Measurements from ENCODE around the gene PRKRIP1.
"Not testable (repeated sequence)": the region's sequence is repeated elsewhere in the genome, so short reads cannot be mapped to it uniquely, and the experiment has no call there.

PRKRIP1 gene

GRCh38 chr7:102471791-102472125 is 75.6 kb downstream of the PRKRIP1 start:
- H3K27ac ChIP-seq (ENCODE audit: low read depth, low read length) = no peak overlapping the region
- 91% methylated on average over 6 of the region's 6 CpGs for WGBS
- H3K9me3 ChIP-seq (ENCODE audit: insufficient read depth, low read depth, low read length) = no peaks in the 10 kb centered on the region
- no peak overlapping the region for H3K9ac ChIP-seq (ENCODE audit: low read depth, low read length)
- H3K27me3 ChIP-seq (ENCODE audit: insufficient read depth, low read length) = no peaks in the 10 kb centered on the region
- no peak overlapping the region for H3K4me3 ChIP-seq (ENCODE audit: low read length)
- peaks cover 31% of the 10 kb centered on the region for H3K36me3 ChIP-seq (ENCODE audit: insufficient read depth, low read length)
- H3K4me1 ChIP-seq (ENCODE audit: insufficient read depth, low read length) = no peaks in the 10 kb centered on the region

- 92% methylated on average over 31 of the region's 31 CpGs for WGBS
- Histone ChIP-seq H3K4me3 (ENCODE audit: low read length) (no peak overlapping the region), H3K27me3 (ENCODE audit: insufficient read depth, low read length) (no peaks in the 10 kb centered on the region), H3K27ac (ENCODE audit: low read depth, low read length) (no peak overlapping the region), H3K4me1 (ENCODE audit: insufficient read depth, low read length) (no peaks in the 10 kb centered on the region), H3K9ac (ENCODE audit: low read depth, low read length) (no peak overlapping the region), H3K9me3 (ENCODE audit: insufficient read depth, low read depth, low read length) (no peaks in the 10 kb centered on the region), H3K36me3 (ENCODE audit: insufficient read depth, low read length) (peaks cover 28% of the 10 kb centered on the region)
Observed at GRCh38 chr7:102472126-102473041, 76.2 kb downstream of the PRKRIP1 start.

DNA sequence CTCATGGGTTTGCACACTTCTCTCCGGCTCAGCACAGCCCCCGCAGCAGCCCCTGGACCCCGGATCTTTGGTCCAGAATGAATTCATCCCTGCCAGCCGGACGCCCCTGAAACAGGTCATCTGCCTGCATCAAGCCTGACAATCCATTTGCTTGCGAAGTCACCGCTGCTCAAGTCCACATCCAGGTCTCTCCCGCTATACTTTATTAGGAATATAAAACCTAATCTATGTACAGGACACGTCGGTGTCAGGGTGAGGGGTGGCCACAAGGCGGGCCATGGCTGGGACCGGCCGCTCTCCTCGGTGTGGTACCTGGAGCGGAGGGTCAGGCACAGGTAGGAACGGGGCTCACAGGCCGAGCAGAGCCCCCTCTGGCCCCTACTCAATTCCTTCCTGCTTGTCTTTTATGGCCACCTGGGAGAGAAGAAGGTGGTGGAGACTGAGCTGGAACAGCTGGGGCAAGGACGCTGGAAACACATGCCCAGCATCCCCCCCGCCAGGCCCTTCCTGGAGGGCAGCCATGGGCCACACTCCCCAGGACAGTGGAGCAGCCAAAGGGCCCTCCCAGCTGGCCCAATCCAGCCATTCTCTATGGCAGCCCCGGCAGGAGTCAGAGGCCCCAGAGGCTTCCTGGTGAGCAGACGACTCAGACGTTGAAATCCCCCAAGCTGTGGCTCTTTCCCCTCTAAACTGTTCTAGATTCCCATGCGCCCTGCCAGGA is 77.3 kb downstream of the PRKRIP1 start:
- Histone ChIP-seq H3K9me3 (ENCODE audit: insufficient read depth, low read depth, low read length) (no peaks in the 10 kb centered on the region), H3K4me3 (ENCODE audit: low read length) (no peak overlapping the region), H3K27me3 (ENCODE audit: insufficient read depth, low read length) (no peaks in the 10 kb centered on the region), H3K27ac (ENCODE audit: low read depth, low read length) (no peak overlapping the region), H3K9ac (ENCODE audit: low read depth, low read length) (no peak overlapping the region), H3K4me1 (ENCODE audit: insufficient read depth, low read length) (no peaks in the 10 kb centered on the region), H3K36me3 (ENCODE audit: insufficient read depth, low read length) (peaks cover 25% of the 10 kb centered on the region)
- WGBS = 93% methylated on average over 22 of the region's 23 CpGs

GRCh38 chr7:102474116-102474515 is 78.0 kb downstream of the PRKRIP1 start:
- H3K27me3 ChIP-seq (ENCODE audit: insufficient read depth, low read length); H3K9ac ChIP-seq (ENCODE audit: low read depth, low read length); H3K9me3 ChIP-seq (ENCODE audit: insufficient read depth, low read depth, low read length); H3K4me1 ChIP-seq (ENCODE audit: insufficient read depth, low read length); H3K27ac ChIP-seq (ENCODE audit: low read depth, low read length); H3K4me3 ChIP-seq (ENCODE audit: low read length): not testable (repeated sequence)
- WGBS = 98% methylated on average over 5 of the region's 14 CpGs
- peaks cover 25% of the 10 kb centered on the region for H3K36me3 ChIP-seq (ENCODE audit: insufficient read depth, low read length)

GRCh38 chr7:102474736-102475435 is 78.7 kb downstream of the PRKRIP1 start:
- not testable (repeated sequence) for H3K4me1 ChIP-seq (ENCODE audit: insufficient read depth, low read length); H3K9ac ChIP-seq (ENCODE audit: low read depth, low read length); H3K4me3 ChIP-seq (ENCODE audit: low read length); H3K9me3 ChIP-seq (ENCODE audit: insufficient read depth, low read depth, low read length); H3K27me3 ChIP-seq (ENCODE audit: insufficient read depth, low read length); H3K27ac ChIP-seq (ENCODE audit: low read depth, low read length)
- WGBS = 89% methylated on average over 5 of the region's 19 CpGs
- H3K36me3 ChIP-seq (ENCODE audit: insufficient read depth, low read length) = peaks cover 22% of the 10 kb centered on the region
